GM12891 (cell line): Measurements from ENCODE around the gene IFNW1.
A peak's percentile ranks its signal among the peaks of the same experiment; 100 is the strongest.

ENCODE experiments used
- PAX5 ChIP-seq: IDR thresholded peaks from 2 replicates; pipeline ENCODE4 v1.6.1; 2011; ENCODE audit warnings: low read length, moderate library complexity, mild to moderate bottlenecking; ENCODE audit not compliant: insufficient read depth, severe bottlenecking
- POLR2A ChIP-seq: IDR thresholded peaks from 2 replicates; pipeline ENCODE4 v1.6.1; 2011; ENCODE audit warnings: low read depth, low read length, control low read depth
- POLR2AphosphoS5 ChIP-seq: IDR thresholded peaks from 2 replicates; pipeline ENCODE4 v1.6.1; 2011; ENCODE audit warnings: low read depth, low read length, control low read depth
- POU2F2 ChIP-seq: IDR thresholded peaks from 2 replicates; pipeline ENCODE4 v1.6.1; 2011; ENCODE audit warnings: low read depth, mild to moderate bottlenecking, control low read depth, low read length, moderate library complexity
- SPI1 ChIP-seq: IDR thresholded peaks from 2 replicates; pipeline ENCODE4 v1.6.1; 2011; ENCODE audit warnings: low read depth, low read length, control low read depth
- TAF1 ChIP-seq: IDR thresholded peaks from 2 replicates; pipeline ENCODE4 v1.6.1; 2011; ENCODE audit warnings: low read depth, low read length, control low read depth

DNA sequence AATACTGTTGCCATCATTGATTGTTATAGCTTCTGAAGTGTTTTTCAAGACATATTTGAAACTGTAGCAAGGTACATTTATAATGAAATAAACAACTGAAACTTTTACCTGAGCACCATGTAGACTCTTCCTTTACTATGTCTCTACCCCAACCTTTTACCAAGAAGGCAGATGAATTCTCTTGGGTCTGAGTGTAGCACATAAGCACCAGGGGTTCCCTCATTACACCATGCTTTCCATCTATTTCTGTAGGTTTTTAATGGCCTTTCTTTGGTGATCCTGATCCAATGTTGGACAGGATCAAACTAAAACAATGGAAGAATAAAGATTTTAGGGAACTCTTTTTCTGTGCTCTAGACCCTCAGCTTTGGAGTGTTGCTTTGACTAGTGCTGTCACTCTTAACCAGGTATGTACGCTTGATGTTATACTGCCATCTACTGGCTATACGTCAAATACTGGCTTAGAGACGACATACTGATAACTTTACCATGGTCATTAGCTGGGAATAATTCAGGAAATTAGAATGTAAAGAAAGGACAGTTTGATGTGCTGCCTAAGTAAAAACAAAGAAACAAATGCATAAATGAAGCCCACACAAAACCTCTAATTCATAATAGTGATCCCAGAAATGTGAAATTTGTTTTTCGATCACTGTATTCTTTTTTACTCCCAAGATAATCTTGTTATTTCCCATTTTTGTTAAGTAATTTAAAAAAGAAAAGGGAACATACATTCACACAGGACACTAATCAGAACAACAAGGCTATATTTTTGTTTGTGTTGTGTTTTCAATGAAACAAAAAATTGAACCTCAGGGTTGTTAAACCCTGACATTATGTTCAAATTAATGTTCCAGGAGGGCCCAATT is 30.7 kb downstream of the IFNW1 start:
- TF ChIP-seq POLR2AphosphoS5 (no peak), POLR2A (no peak), TAF1 (no peak), SPI1 (0 out of 2 replicates have a peak, but pooled peaks have one; percentile 9), POU2F2 (no peak), PAX5 (no peak)
